Fibroblast of skin of right quadriceps (primary cell): Measurements from ENCODE around the gene ARSB.
A peak's percentile ranks its signal among the peaks of the same experiment; 100 is the strongest.

Experiments used
- DNase-seq: peaks from one replicate; pipeline ENCODE4 v3.0.0-alpha.2; 2013

The ARSB gene

GRCh38 chr5:78985116-78985724 lies at the start of gene ARSB:
ARSB (minus strand) TSS chr5:78985310; CDS start chr5:78985248, 62 bp downstream.
- DNase-seq: peak; percentile 52

- DNase-seq: no peak
Measured at GRCh38 chr5:79032782-79033181, 47.7 kb upstream of the ARSB start.

GRCh38 chr5:79032031-79032695 lies 47.1 kb upstream of the ARSB start:
- DNase-seq: no peak

- no peak for DNase-seq
Measured at GRCh38 chr5:79031485-79031867, 46.4 kb upstream of the ARSB start.

- DNase-seq: no peak
Measured at GRCh38 chr5:79030663-79031484, 45.8 kb upstream of the ARSB start.

GRCh38 chr5:79025054-79025472 lies 40.0 kb upstream of the ARSB start:
- peak; percentile 68 for DNase-seq

GRCh38 chr5:79023947-79024346 lies 38.8 kb upstream of the ARSB start:
- DNase-seq: no peak

GRCh38 chr5:79023348-79023747 lies 38.2 kb upstream of the ARSB start:
- no peak for DNase-seq

- no peak for DNase-seq
Measured at GRCh38 chr5:79022771-79023170, 37.7 kb upstream of the ARSB start.

GRCh38 chr5:79021753-79022152 lies 36.6 kb upstream of the ARSB start:
- DNase-seq: no peak

- DNase-seq: peak; percentile 80
Measured at GRCh38 chr5:79020861-79021561, 35.9 kb upstream of the ARSB start.

- no peak for DNase-seq
Measured at GRCh38 chr5:79014631-79015030, 29.5 kb upstream of the ARSB start.

GRCh38 chr5:79011869-79012268 lies 26.8 kb upstream of the ARSB start:
- no peak for DNase-seq

GRCh38 chr5:79011219-79011836 lies 26.2 kb upstream of the ARSB start:
- peak; percentile 80 for DNase-seq

GRCh38 chr5:79008362-79008761 lies 23.3 kb upstream of the ARSB start:
- DNase-seq: no peak

- DNase-seq: no peak
Measured at GRCh38 chr5:79007872-79008271, 22.8 kb upstream of the ARSB start.

- DNase-seq: no peak
Measured at GRCh38 chr5:79005936-79006631, 21.0 kb upstream of the ARSB start.

GRCh38 chr5:79005151-79005550 lies 20.0 kb upstream of the ARSB start:
- no peak for DNase-seq

GRCh38 chr5:79002374-79002773 lies 17.3 kb upstream of the ARSB start:
- DNase-seq: no peak

- DNase-seq: no peak
Measured at GRCh38 chr5:79001471-79001870, 16.4 kb upstream of the ARSB start.

GRCh38 chr5:78997090-78997489 lies 12.0 kb upstream of the ARSB start:
- DNase-seq: no peak

- no peak for DNase-seq
Measured at GRCh38 chr5:78995521-78996007, 10.5 kb upstream of the ARSB start.
